Neural progenitor cell (in vitro differentiated cells): ENCODE results near the gene PIM3.

ENCODE experiments used
- CTCF ChIP-seq: fragments of 200-600 bp; sonication (generic); IDR thresholded peaks from 2 replicates; pipeline ENCODE4 v1.5.1; 2017; ENCODE audit warnings: antibody characterized with exemption, mild to moderate bottlenecking
- EZH2 ChIP-seq: fragments of 200-600 bp; sonication (generic); IDR thresholded peaks from 2 replicates; pipeline ENCODE4 v1.6.1; 2017; ENCODE audit warnings: antibody characterized with exemption, mild to moderate bottlenecking, moderate library complexity

- no peak for TF ChIP-seq CTCF
- TF ChIP-seq EZH2, result no peak
Observed at GRCh38 chr22:49986325-49986724, 25.8 kb downstream of the PIM3 start.
